HepG2 (cell line): ENCODE measurements around the gene ULK4. TPM values are rescaled to one million over a fixed set of nuclear protein-coding genes. Genes with fewer than 3 reads are reported as not detected.
A peak's percentile ranks its signal among the peaks of the same experiment; 100 is the strongest.

Experiments used
- ATAC-seq: fragments of 200-7000 bp; cut with Tn5 transposase; 3 replicates; pipeline ENCODE4 v1.9.1; 2020; ENCODE audit warnings: mild to moderate bottlenecking, moderate library complexity
- BruUV-seq: library from RNA; stranded (reverse); fragments of 400-500 nt; replicated peaks from 2 replicates; lab custom pipeline; 2021; lab: Mats Ljungman, UMichigan
- CTCF ChIA-PET: fragments of 300-600 bp; formaldehyde crosslinking; extraction: SDS; loops from one replicate; lab custom pipeline; 2021; ENCODE audit warnings: low total read pairs, inconsistent platforms, low intra/inter-chr PET ratio; lab: Yijun Ruan, JAX
- POLR2A ChIA-PET: fragments of 350-600 bp; sonication (Branson Sonifier 250); formaldehyde crosslinking; loops from one replicate; lab custom pipeline; 2020; ENCODE audit warnings: antibody characterized with exemption, inconsistent platforms; lab: Yijun Ruan, JAX
- DNase-seq: peaks from one replicate; pipeline ENCODE4 v3.0.0-alpha.2; 2015; ENCODE audit warnings: low spot score
- FAIRE-seq: peaks from 3 replicates; lab custom pipeline; 2011; peaks lifted over from hg19 to GRCh38; lab: Jason Lieb, UNC
- H2AFZ ChIP-seq: one replicate; pipeline ENCODE4 v1.6.1; 2011; ENCODE audit warnings: low read length, inconsistent platforms
- H3K27ac ChIP-seq: fragments of 300-600 bp; 3 replicates; pipeline ENCODE4 v1.8.0; 2011; ENCODE audit warnings: mixed run types, mild to moderate bottlenecking, mixed read lengths, low read length, inconsistent platforms; ENCODE audit not compliant: insufficient read depth; ENCODE audit errors: extremely low read length
- H3K27me3 ChIP-seq, 2 experiments: fragments of 200-600 bp in 1 of 2; 2 replicates in 1 of 2; 3 replicates in 1 of 2; pipeline versions ENCODE4 v1.6.0 to v1.8.0; 2011; ENCODE audit warnings: low read length in 2 of 2, mild to moderate bottlenecking in 2 of 2, moderate library complexity in 2 of 2, inconsistent platforms in 1 of 2; ENCODE audit not compliant: insufficient read depth in 2 of 2, control insufficient read depth in 1 of 2
- H3K36me3 ChIP-seq, 2 experiments: fragments of 200-600 bp in 1 of 2; replicated peaks in 1 of 2; 2 replicates in 1 of 2; 3 replicates in 1 of 2; pipeline versions ENCODE4 v1.5.1 to v1.8.0; 2011; ENCODE audit warnings: low read length in 2 of 2, inconsistent platforms in 1 of 2; ENCODE audit not compliant: insufficient read depth in 2 of 2, control insufficient read depth in 1 of 2
- H3K4me1 ChIP-seq: 2 replicates; pipeline ENCODE4 v1.5.1; 2012; ENCODE audit warnings: low read length, inconsistent platforms; ENCODE audit not compliant: insufficient read depth
- H3K4me2 ChIP-seq: 2 replicates; pipeline ENCODE4 v1.6.0; 2011; ENCODE audit warnings: low read depth, low read length, inconsistent platforms
- H3K4me3 ChIP-seq, 3 experiments: fragments of 200-600 bp in 1 of 3; sonication (generic), shearing (Covaris generic) in 1 of 3; replicated peaks in 1 of 3; 2 replicates each; pipeline ENCODE4 v1.5.1; 2011 to 2016; ENCODE audit warnings: low read length in 3 of 3, inconsistent platforms in 2 of 3, low read depth in 2 of 3, mild to moderate bottlenecking in 2 of 3, control low read depth in 1 of 3, mixed read lengths in 1 of 3; ENCODE audit not compliant: insufficient read depth in 1 of 3
- H3K79me2 ChIP-seq: one replicate; pipeline ENCODE4 v1.6.1; 2011; ENCODE audit warnings: low read length, inconsistent platforms; ENCODE audit not compliant: insufficient read depth
- H3K9ac ChIP-seq: 2 replicates; pipeline ENCODE4 v1.6.0; 2011; ENCODE audit warnings: mild to moderate bottlenecking, low read depth, low read length, inconsistent platforms; ENCODE audit not compliant: insufficient read depth
- H3K9me3 ChIP-seq: 2 replicates; pipeline ENCODE4 v1.5.1; 2012; ENCODE audit warnings: mild to moderate bottlenecking, low read length
- H4K20me1 ChIP-seq: 2 replicates; pipeline ENCODE4 v1.6.0; 2011; ENCODE audit warnings: inconsistent platforms, mild to moderate bottlenecking, low read length, moderate library complexity; ENCODE audit not compliant: insufficient read depth
- IKZF5 ChIP-seq: IDR thresholded peaks from 2 replicates; pipeline ENCODE4 v1.6.1; 2018; ENCODE audit warnings: missing genetic modification reagents, mild to moderate bottlenecking, missing compliant biosample characterization
- MAFF ChIP-seq: IDR thresholded peaks from 2 replicates; pipeline ENCODE4 v1.6.1; 2011; ENCODE audit warnings: low read depth, low read length, improper control_type of control experiment
- MAFK ChIP-seq, 2 experiments: IDR thresholded peaks in 1 of 2; conservative IDR thresholded peaks in 1 of 2; 2 replicates each; pipeline ENCODE4 v1.6.1; 2011; ENCODE audit warnings: improper control_type of control experiment in 2 of 2, low read length in 2 of 2
- NR0B2 ChIP-seq: sonication (generic); formaldehyde crosslinking; IDR thresholded peaks from 2 replicates; pipeline ENCODE4 v1.4.0; 2020; ENCODE audit warnings: mild to moderate bottlenecking, missing genetic modification reagents
- RBM39 ChIP-seq: fragments of 200-400 bp; formaldehyde crosslinking; IDR thresholded peaks from one replicate; pipeline ENCODE4 v1.6.1; 2018; ENCODE audit warnings: antibody characterized with exemption, mild to moderate bottlenecking, low read depth, low read length; ENCODE audit not compliant: poor library complexity, severe bottlenecking
- SIX1 ChIP-seq: sonication (generic); formaldehyde crosslinking; IDR thresholded peaks from 2 replicates; pipeline ENCODE4 v1.4.0; 2020; ENCODE audit warnings: missing genetic modification reagents, borderline replicate concordance
- SP4 ChIP-seq: sonication (generic); formaldehyde crosslinking; IDR thresholded peaks from 2 replicates; pipeline ENCODE4 v1.8.1; 2023; ENCODE audit warnings: mild to moderate bottlenecking, missing genetic modification reagents
- ZBTB21 ChIP-seq: sonication (generic); formaldehyde crosslinking; IDR thresholded peaks from 2 replicates; pipeline ENCODE4 v1.4.0; 2020; ENCODE audit warnings: missing genetic modification reagents
- ZBTB33 ChIP-seq: sonication (generic); formaldehyde crosslinking; IDR thresholded peaks from 2 replicates; pipeline ENCODE4 v1.4.0; 2020; ENCODE audit warnings: missing genetic modification reagents
- ZBTB39 ChIP-seq: sonication (generic); formaldehyde crosslinking; IDR thresholded peaks from 2 replicates; pipeline ENCODE4 v1.5.0; 2020; ENCODE audit warnings: missing genetic modification reagents
- ZNF616 ChIP-seq: sonication (generic); formaldehyde crosslinking; IDR thresholded peaks from 2 replicates; pipeline ENCODE4 v1.5.0; 2020; ENCODE audit warnings: low read depth, mild to moderate bottlenecking, missing genetic modification reagents
- ZNF790 ChIP-seq: sonication (generic); formaldehyde crosslinking; IDR thresholded peaks from 2 replicates; pipeline ENCODE4 v1.8.0; 2022; ENCODE audit warnings: missing genetic modification reagents, mild to moderate bottlenecking, borderline replicate concordance
- WGBS: methylation state at CpG from one replicate; pipeline ENCODE4 v1.1.6; 2017; ENCODE audit warnings: low lambda C conversion rate; 5-methylcytosine and 5-hydroxymethylcytosine counted together
- in situ Hi-C: cut with HindIII; loops from 2 replicates; pipeline ENCODE4 v1.10.0; 2017; ENCODE audit warnings: low pct_unique_long_range_greater_than_20kb; ENCODE audit not compliant: extremely low pct_ligation_motif_present
- intact Hi-C: fragments of 100-400 bp; cut with micrococcal nuclease; formaldehyde crosslinking; loops from one replicate; pipeline ENCODE4 v1.10.0; 2022; ENCODE audit not compliant: unreplicated experiment
- polyA plus RNA-seq, 8 experiments: library from polyadenylated mRNA; depleted of rRNA in 3 of 8; stranded (reverse) in 7 of 8; unstranded in 1 of 8; fragments of >200 nt; fragmentation: Illumina TruSeq in 4 of 8; extraction: Trizol in 4 of 8; gene quantifications; 2 replicates each; pipeline versions ENCODE4 v1.2.1 to v1.2.3, GENCODE V29; 2011 to 2016; ENCODE audit warnings: low read depth in 4 of 8, missing spikeins in 1 of 8, mixed read lengths in 1 of 8; ENCODE audit not compliant: insufficient read depth in 1 of 8
- total RNA-seq, 5 experiments: library from RNA; depleted of rRNA; stranded (reverse); fragments of >200 nt; fragmentation: Illumina TruSeq; extraction: Trizol; gene quantifications; 2 replicates each; pipeline ENCODE4 v1.2.3, GENCODE V29; 2016; ENCODE audit warnings: low read depth in 1 of 5
- TF ChIP-seq, protein P1 (sequence below): sonication (generic); formaldehyde crosslinking; conservative IDR thresholded peaks from 2 replicates; pipeline ENCODE4 v1.5.0; 2020; ENCODE audit warnings: missing genetic modification reagents
- TF ChIP-seq, protein P2 (sequence below): IDR thresholded peaks from 2 replicates; pipeline ENCODE4 v1.6.1; 2016; ENCODE audit warnings: mild to moderate bottlenecking

ULK4 gene
- total and polyA plus RNA-seq, 2 of the 13 experiments (the other 11 are each of a cell fraction or from before 2014, with no cell fraction given): 6.7 to 11.8 TPM

GRCh38 chr3:41418961-41419691 lies 542.8 kb downstream of the ULK4 start:
- DNase-seq: peak; percentile 15
- no peak for FAIRE-seq
- Histone ChIP-seq H3K79me2 (no peaks in the 10 kb centered on the region), H4K20me1 (no peaks in the 10 kb centered on the region), H3K27me3 (no peaks in the 10 kb centered on the region; a peak in 1 of 5 replicates), H3K36me3 (no peaks in the 10 kb centered on the region), H3K4me1 (peaks cover 11% of the 10 kb centered on the region; the same call in 1 of the 2 replicates), H3K4me3 (no peak overlapping the region), H3K27ac (no peak overlapping the region), H3K4me2 (no peak overlapping the region), H3K9me3 (no peaks in the 10 kb centered on the region), H2AFZ (no peak overlapping the region), H3K9ac (no peak overlapping the region)
- POLR2A ChIA-PET: no interaction called here
- CTCF ChIA-PET: no interaction called here
- intact Hi-C loops (no loop called here), in situ Hi-C loops (no loop called here)
- WGBS: 62% methylated on average over 6 of the region's 7 CpGs
- no TSS peak for BruUV-seq
- ATAC-seq: no peak
- TF ChIP-seq IKZF5 (CRISPR knock-in tag) (no peak), ZBTB39 (no peak), ZNF790 (CRISPR knock-in tag) (no peak), ZBTB21 (CRISPR knock-in tag) (0 out of 2 replicates have a peak, but pooled peaks have one; percentile 17), ZNF616 (CRISPR knock-in tag) (no peak), RBM39 (no peak), SP4 (no peak), MAFF (peak; percentile 50; the same call in 1 of the 2 replicates), ZBTB33 (CRISPR knock-in tag) (peak; percentile 98), MAFK (conservative IDR thresholded peaks at IDR 0.05 in 1 of 2, IDR thresholded peaks at IDR 0.05 in 1 of 2; ENCODE audit: low read length in 2 of 2) (peak; percentile 47 to 69), NR0B2 (CRISPR knock-in tag) (no peak), SIX1 (CRISPR knock-in tag) (no peak)
- TF ChIP-seq, protein P1, sequence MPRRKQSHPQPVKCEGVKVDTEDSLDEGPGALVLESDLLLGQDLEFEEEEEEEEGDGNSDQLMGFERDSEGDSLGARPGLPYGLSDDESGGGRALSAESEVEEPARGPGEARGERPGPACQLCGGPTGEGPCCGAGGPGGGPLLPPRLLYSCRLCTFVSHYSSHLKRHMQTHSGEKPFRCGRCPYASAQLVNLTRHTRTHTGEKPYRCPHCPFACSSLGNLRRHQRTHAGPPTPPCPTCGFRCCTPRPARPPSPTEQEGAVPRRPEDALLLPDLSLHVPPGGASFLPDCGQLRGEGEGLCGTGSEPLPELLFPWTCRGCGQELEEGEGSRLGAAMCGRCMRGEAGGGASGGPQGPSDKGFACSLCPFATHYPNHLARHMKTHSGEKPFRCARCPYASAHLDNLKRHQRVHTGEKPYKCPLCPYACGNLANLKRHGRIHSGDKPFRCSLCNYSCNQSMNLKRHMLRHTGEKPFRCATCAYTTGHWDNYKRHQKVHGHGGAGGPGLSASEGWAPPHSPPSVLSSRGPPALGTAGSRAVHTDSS (CRISPR knock-in tag): no peak
- TF ChIP-seq, protein P2, sequence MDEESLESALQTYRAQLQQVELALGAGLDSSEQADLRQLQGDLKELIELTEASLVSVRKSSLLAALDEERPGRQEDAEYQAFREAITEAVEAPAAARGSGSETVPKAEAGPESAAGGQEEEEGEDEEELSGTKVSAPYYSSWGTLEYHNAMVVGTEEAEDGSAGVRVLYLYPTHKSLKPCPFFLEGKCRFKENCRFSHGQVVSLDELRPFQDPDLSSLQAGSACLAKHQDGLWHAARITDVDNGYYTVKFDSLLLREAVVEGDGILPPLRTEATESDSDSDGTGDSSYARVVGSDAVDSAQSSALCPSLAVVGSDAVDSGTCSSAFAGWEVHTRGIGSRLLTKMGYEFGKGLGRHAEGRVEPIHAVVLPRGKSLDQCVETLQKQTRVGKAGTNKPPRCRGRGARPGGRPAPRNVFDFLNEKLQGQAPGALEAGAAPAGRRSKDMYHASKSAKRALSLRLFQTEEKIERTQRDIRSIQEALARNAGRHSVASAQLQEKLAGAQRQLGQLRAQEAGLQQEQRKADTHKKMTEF (CRISPR knock-in tag): no peak
